Ramos (cell line): Measurements from ENCODE around the gene RTCA.
"Not testable (repeated sequence)": the region's sequence is repeated elsewhere in the genome, so short reads cannot be mapped to it uniquely, and the experiment has no call there.

Source experiments
- in situ Hi-C: fragments of 300-500 bp; cut with MboI; formaldehyde crosslinking; loops from one replicate; pipeline ENCODE4 v1.14.3; 2022; ENCODE audit warnings: low sequenced_read_pairs; ENCODE audit not compliant: unreplicated experiment

The RTCA gene

DNA sequence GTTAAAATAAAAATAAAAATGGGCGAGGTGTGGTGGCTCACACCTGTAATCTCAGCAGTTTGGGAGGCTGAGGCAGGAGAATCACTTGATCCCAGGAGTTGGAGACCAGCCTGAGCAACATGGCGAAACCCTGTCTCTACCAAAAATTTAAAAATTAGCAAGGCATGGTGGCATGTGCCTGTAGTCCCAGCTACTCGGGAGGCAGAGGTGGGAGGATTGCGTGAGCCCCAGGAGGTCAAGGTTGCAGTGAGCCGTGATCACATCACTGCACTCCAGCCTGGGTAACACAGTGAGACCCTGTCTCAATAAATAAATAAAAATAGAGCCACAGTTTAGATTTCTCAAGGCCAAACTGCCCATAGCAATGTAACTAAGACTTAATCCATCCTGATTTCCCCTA, 9.7 kb upstream of the RTCA start:
- in situ Hi-C loops: not testable (repeated sequence)

DNA sequence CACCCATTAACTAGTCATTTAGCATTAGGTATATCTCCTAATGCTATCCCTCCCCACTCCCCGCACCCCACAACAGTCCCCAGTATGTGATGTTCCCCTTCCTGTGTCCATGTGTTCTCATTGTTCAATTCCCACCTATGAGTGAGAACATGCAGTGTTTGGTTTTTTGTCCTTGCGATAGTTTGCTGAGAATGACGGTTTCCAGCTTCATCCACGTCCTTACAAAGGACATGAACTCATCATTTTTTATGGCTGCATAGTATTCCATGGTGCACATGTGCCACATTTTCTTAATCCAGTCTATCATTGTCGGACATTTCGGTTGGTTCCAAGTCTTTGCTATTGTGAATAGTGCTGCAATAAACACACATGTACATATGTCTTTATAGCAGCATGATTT, 7.6 kb upstream of the RTCA start:
- in situ Hi-C loops: not testable (repeated sequence)

DNA sequence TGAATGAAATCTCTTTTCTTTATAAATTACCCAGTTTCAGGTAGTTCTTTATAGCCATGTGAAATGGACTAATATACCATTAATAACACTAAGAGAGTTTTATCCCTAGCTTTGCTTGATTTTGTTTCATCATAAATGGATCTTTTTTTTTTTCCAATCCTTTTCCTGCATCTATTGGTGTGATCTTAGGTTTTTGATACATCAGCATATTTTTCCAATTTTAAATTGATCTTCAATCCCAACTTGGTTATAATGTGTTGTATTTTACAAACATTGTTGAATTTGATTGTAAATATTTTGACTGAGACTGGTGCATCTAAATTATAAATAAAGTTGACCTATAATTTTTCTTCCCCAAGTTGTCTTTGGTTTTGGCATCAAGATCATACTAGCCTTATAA, 4.3 kb upstream of the RTCA start:
- in situ Hi-C loops: no loop called here

DNA sequence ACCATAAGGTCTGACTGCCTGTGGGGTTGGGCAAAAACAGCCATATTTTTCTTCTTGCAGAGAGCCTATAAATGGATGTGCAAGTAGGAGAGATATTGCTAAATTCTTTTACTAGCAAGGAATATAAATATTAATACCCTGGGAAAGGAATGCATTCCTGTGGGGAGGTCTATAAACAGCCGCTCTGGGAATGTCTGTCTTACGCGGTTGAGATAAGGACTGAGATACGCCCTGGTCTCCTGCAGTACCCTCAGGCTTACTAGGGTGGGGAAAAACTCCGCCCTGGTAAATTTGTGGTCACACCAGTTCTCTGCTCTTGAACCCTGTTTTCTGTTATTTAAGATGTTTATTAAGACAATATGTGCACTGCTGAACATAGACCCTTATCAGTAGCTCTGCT, 1.9 kb upstream of the RTCA start:
- in situ Hi-C loops: not testable (repeated sequence)

DNA sequence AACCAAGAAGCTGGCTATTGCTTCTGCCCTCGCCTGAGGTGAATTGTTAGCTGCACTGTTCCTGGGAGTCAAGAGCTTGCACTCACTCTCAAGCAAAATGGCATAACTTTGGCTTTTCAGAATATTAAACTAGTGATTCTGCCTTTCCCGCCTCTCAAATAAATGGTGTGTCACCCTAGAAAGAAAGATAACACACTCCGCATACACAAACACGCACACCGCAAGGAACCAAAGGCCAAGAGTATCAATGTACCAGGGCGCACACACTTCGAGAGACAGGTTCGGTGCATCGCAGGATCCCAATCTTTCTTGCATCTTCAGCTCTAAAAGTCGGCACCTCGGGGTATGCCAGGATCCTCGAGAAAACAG, 470 bp upstream of the RTCA start:
- in situ Hi-C loops: no loop called here

DNA sequence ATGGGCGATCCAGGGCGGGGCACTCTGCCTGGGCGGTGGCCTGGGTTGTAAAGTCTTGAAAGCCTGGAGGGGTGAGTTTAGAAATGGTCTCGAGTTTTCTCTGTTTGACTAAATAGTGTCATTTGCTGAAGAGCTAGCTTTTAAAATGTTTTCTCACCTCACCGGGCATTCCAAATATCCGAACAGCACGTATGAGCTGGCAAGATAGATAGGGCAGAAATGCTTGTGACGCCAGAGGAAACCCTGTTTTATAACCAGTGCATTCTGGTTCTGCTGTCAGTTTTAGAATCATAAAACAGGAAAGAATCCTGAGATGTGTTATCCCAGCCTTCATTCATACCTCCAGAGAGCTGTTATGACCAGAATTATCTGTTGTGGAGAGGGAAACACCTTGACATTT, 725 bp downstream of the RTCA start:
- in situ Hi-C loops: no loop called here

DNA sequence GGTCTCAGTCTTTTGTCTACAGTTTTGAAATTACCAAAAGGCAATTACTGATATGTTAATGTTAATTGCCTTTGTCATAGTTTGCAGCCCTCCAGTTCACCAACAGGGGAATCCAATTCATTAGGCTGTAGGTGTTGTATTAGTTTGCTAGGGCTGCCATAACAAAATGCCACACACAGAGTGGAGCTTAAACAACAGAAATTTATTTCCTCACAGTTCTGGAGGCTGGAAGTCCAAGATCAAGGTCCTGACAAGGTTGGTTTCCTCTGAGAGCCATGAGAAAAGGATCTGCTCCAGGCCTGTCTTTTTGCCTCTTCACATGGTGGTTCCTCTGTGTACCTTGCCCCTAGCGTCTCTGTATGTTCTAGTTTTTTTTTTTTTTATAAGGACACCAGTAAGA, 1.3 kb downstream of the RTCA start:
- in situ Hi-C loops: no loop called here

DNA sequence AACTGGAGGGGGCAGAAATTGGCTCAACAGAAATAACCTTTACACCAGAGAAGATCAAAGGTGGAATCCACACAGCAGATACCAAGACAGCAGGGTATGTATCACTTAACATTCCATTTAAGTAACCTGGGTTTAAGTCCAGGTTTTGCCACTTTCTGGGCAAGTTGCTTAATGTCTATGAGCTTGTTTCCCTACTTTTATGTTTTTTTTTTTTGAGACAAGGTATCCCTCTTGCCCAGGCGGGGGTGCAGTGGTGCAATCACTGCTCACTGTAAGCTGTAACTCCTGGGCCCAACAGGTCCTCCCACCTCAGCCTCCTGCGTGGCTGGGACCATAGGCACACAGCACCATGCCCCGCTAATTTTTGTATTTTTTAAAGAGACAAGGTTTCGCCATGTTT, 2.2 kb downstream of the RTCA start:
- in situ Hi-C loops: no loop called here

DNA sequence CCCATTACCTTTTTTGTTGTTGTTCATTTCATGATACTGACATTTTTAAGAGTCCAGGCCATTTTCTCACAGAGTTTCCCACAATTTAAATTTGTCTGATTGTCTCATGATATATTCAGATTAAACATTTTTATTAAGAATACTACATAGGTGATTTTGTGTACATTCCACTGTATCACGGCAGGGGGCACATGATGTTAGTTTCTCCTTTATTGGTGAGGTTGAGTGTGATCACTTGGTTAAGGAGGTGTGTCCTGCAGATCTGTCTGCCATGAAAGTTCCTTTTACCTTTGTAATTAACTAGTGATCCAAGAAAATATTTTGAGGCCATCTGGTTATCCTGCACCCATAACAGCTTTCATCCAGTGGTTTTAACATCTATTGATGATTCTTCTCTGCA, 11.8 kb downstream of the RTCA start:
- in situ Hi-C loops: no loop called here

DNA sequence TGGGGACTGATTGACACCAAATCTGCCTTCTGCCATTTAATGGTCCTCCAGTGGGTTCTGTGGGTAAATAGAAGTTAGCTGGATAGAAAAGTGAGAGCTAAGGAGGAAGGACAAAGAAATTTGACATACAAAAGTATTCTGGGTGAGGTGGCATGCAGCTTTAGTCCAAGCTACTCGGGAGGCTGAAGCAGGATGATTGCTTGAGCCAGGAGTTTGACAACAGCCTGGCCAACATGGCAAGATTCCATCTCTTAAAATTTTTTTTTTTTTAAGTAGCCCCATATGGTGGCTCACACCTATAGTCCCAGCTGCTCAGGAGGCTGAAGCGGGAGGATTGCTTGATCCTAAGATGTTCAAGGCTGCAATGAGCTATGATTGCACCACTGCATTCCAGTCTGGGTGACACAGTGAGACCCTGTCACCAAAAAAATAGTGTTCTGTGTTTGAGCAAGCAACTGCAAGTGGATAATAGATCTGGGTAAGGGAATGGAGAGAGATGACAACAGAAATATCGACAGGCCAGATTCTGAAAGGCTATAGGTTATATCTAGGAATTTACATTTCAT, 13.4 kb downstream of the RTCA start:
- in situ Hi-C loops: no loop called here

DNA sequence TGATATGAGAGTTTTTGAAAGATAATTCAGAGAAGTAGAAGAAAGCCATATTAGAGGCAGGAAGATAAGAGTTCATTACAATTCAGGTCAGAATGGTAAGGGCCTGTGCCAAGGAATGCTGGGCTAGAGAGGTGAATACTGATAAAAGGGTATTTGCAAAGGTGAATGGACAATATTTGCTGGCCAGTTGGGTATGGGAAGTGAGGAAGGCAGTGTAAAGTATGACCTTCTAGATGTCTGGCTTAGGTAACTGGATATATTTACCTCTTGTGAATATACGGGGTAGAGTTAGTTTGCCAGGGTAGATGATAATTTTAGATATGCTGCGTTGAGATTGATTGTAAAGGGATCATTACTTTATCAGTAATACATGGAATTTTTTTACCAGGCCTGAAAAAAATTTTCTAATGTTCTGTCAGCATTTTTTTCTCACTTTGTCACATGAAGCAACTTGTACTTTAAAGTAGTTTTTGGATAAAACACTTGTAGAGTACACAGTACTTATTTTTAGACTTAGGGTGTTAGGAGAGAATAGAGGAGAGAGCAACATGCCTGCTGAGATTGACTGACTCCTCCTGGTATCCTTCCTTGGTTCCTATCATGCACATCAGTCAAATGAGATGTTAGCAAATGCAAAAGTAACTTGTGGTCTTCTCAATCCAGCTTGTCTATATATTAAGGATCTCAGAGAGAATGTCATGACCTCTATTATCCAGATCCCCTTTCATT, 14.1 kb downstream of the RTCA start:
- in situ Hi-C loops: no loop called here

DNA sequence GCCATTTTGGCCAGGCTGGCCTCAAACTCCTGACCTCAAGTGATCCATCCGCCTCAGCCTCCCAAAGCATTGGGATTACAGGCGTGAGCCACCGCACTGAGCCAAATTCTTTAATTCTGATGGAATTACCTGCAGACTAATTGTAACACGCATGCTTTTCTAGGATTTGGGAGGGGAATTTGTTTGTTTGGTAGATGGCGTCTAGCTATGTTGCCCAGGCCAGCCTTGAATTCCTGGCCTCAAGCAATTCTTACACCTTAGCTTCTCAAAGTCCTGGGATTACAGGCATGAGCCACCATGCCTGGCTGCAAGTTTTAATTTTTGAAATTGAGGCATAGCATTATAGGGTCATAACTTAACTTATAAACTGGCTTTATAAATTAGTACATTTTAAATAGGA, 18.6 kb downstream of the RTCA start:
- in situ Hi-C loops: no loop called here

DNA sequence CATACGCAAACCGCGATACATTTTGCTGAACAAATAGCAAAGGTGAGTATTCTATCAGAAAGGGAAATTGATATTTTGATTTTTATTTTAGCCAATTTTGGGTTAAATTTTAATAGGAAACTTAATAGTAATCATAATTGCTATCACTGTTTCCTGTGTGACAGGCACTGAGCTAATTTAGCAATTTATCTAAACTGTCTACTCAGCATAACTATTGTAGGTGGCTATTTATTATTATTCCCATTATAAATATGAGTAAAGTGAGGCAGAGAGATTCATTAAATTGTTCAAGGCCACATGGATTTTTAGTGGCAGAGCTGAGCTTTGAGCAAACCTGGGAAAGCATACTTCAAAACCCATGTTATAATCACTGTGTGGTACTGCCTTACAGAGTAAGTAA, 21.1 kb downstream of the RTCA start:
- in situ Hi-C loops: no loop called here

DNA sequence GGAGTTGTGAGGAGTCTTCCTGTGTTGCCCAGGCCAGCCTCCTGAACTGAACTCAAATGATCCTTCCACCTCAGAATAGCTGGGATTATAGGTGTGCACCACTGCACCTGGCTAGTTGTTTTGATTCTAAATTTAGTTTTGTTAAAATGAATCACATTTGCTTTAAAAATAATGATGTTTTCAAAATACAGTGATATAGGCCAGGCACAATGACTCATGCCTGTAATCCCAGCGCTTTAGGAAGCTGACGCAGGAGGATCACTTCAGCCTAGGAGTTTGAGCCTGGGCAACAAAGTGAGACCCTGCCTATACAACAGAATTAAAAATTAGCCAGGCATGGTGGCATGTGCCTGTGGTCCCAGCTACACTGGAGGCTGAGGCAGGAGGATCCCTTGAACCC, 24.3 kb downstream of the RTCA start:
- in situ Hi-C loops: no loop called here

DNA sequence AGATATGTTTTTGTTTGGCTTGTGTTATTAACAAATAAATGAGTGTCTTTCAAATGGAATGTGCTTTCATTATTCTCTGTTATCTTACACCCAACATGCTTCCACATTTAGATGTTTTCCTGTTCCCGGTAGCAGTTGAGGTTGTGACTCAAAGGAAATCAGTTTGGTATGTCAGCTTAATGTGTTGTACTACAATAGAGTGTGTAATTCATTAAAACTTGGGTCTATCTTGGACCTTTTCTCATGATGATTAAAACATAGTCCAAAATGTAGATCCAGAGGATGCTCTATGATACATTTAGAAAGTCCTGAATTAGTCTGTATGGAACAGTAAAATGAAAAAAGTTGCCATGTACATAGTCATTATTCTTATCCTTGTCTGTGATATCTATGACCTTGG, 26.7 kb downstream of the RTCA start:
- in situ Hi-C loops: no loop called here

DNA sequence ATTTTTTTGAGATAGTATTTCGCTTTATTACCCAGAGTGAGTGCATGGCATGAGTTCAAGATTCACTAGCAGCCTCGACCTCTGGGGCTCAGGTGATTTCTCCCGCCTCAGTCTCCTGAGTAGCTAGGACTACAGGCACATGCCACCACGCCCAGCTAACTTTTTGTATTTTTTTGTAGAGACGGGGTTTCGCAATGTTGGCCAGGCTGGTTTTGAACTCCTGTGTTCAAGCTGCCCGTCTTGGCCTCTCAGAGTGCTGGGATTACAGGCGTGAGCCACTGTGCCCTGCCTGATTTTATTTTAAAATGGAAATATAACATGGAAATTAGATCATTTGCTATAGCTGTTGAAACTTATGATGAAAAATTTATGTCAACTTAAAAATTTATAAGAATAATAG, 30.1 kb downstream of the RTCA start:
- in situ Hi-C loops: no loop called here

DNA sequence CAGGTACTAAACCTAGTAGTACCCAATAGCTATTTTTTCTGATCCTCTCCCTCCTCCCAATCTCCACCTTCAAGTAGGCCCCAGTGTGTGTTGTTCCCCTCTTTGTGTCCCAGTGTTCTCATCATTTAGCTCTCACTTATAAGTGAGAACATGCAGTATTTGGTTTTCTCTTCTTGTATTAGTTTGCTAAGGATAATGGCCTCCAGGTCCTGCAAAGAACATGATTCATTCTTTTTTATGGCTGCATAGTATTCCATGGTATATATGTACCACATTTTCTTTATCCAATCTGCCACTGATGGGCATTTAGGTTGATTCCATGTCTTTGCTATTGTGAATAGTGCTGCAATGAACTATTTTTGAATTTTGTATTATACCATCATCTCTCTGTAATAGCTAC, 31.0 kb downstream of the RTCA start:
- in situ Hi-C loops: not testable (repeated sequence)

DNA sequence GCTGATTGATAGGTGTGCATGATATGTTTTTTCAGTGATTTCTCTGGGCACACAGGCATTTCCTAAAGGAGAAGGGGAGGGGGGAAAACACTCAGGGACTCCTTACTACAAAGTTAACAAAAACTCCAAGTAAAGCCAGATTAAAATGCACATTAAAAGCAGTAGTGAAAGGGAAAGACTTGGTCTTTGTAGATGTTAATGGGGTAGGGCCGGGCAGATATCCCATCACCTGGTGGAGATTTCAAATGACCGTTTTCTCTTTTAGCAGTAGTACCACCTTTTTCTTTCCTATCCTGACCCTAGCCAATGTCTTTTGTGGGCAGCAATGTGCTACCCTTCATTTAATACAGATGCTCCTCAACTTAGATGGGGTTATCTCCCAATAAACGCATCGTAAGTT, 32.5 kb downstream of the RTCA start:
- in situ Hi-C loops: no loop called here

DNA sequence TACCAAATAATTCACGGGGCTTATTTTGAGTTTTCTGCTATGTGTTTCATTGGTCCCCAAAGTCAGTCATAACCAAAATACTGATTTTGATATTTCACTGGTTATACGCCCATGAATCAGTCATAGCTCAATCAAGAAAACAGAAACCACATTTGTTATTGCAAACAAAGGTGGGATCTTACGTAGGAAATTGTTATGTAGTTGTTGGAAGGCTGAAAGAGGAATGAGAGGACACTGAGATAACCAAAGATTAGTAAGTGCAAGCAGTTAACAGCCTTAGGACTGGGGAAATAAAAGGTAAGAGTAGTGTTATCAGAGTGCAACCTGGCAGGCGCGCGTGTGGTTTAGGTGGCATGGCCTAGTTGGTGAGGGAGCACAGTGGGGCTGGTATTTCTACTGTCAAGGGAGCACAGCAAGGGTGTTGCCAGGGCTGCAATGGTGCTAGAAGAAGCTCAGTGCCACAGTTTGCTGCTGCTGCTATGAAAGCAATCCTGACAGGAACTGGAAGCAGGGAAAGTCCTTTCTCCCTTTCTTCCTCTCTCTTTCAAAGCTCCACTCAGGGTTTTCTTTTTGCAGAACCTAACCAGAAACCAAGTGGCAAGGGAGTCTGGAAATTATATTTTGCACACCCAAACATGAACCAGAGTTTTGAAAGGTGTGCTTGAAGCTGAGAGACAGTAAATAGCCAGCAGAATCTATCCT, 33.7 kb downstream of the RTCA start:
- in situ Hi-C loops: no loop called here

DNA sequence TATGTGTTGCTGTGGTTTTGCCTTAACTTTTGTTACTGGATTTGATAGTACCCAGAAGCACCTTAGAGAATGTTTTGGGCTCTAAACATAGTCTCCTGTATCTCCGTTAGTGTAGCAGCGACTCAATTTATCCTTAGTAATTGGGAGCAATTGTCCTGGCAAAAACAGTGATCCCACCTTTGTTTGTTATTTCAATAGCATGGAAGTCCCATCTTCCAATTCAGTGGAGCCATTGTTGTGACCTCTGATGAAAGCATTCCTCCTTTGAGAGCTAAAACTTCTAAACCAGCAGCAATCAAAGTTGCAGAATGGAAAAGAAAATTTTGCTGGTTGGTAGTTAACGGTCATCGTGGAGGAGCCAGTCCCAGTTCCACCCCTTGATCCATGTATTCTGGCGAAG, 34.7 kb downstream of the RTCA start:
- in situ Hi-C loops: no loop called here

DNA sequence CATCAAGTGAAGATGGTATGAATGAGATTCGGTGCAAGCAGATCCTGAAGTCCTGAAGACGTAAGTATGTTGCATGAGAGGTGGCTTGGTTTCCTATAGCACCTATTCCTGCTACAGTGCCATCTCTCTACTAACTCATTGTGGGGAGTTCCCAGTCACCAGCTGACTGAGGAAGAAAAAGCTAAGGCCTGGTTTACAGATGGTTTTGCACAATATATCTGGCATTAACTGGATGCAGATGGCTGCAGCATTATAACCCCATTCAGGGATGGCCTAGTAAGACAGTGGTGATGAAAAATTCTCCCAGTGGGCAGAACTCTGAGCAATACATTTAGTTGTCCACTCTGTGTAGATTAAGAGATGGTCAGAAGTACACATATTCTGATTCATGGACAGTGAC, 36.7 kb downstream of the RTCA start:
- in situ Hi-C loops: no loop called here

DNA sequence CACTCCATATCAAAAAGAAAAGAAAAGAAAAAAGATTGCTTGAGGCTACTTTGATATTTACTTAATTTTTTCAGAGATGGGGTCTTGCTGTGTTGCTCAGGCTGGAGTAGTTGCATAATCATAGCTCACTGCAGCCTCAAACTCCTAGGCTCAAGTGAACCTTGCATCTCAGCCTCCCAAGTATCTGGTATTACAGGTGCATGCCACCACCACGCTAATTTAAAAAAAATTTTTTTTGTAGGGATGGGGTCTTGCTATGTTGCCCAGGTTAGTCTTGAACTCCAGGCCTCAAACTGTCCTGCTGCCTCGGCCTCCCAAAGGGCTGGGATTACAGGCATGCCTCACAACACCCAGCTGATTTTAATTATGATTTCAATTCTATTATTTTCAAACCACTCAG, 38.2 kb downstream of the RTCA start:
- in situ Hi-C loops: no loop called here
